SK-N-MC (cell line): ENCODE measurements around the gene STK39.

ENCODE experiments used
- EZH2 ChIP-seq: fragments of 200-600 bp; sonication (generic); IDR thresholded peaks from one replicate; pipeline ENCODE4 v1.6.1; 2017; ENCODE audit warnings: antibody characterized with exemption
- POLR2AphosphoS5 ChIP-seq: IDR thresholded peaks from 2 replicates; pipeline ENCODE4 v1.6.1; 2012; ENCODE audit warnings: mild to moderate bottlenecking, low read depth, low read length, borderline replicate concordance

DNA sequence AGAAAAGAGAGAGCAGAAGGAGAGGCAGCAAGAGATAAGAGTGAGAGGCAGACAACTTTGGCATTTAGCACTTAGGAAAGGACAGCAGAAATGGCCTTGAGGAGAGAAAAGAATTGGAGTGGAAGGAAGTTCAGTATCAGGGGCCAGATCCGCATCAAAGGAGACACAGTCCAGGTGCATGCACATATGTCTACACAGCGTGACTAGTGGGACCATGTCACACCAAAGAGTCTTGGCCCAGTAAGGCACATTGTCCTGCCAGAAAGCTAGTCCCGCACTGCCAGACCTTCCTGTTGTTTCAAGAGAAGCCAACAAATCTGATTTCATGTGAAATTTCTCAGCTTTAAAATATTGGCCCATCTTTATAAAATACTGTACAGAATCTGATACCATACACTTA is 8.5 kb upstream of the STK39 start:
- TF ChIP-seq POLR2AphosphoS5 = no peak
- no peak for TF ChIP-seq EZH2
